GM04504 (cell line): ENCODE data around the gene BTNL2.
"Not testable (repeated sequence)": the region's sequence is repeated elsewhere in the genome, so short reads cannot be mapped to it uniquely, and the experiment has no call there.

Experiments
- DNase-seq: peaks from one replicate; pipeline ENCODE4 v3.0.0-alpha.2; 2012; ENCODE audit warnings: low read depth

BTNL2 gene

GRCh38 chr6:32370505-32370904 is 36.5 kb downstream of the BTNL2 start:
- no peak for DNase-seq

- peak; percentile 81 for DNase-seq
These were observed 37.3 kb downstream of the BTNL2 start for GRCh38 chr6:32369660-32370059.

- no peak for DNase-seq
These were observed 39.3 kb downstream of the BTNL2 start for GRCh38 chr6:32367644-32368043.

GRCh38 chr6:32359225-32359624 is 47.8 kb downstream of the BTNL2 start:
- not testable (repeated sequence) for DNase-seq

GRCh38 chr6:32358548-32358947 is 48.4 kb downstream of the BTNL2 start:
- DNase-seq = not testable (repeated sequence)

- DNase-seq = no peak
These were observed 52.0 kb downstream of the BTNL2 start for GRCh38 chr6:32355018-32355417.

GRCh38 chr6:32353348-32353747 is 53.6 kb downstream of the BTNL2 start:
- DNase-seq = no peak
